Measurements from ENCODE around the gene CCS.

GRCh38 chr11:66591175-66591574, 1.8 kb upstream of the CCS start:
- TF ChIP-seq CTCF (IDR thresholded peaks at IDR 0.05): no peak
- no peak for TF ChIP-seq POLR2A (IDR thresholded peaks at IDR 0.05)

Measured in body of pancreas (tissue), 4 donors.